Endothelial cell of umbilical vein (primary cell): ENCODE measurements around the gene BCAS3.

Experiments used
- EZH2 ChIP-seq: IDR thresholded peaks from 2 replicates; pipeline ENCODE4 v1.6.1; 2012; ENCODE audit warnings: borderline replicate concordance, low read depth, mild to moderate bottlenecking, moderate library complexity, low read length, inconsistent platforms; ENCODE audit not compliant: severe bottlenecking
- FOS ChIP-seq: IDR thresholded peaks from 2 replicates; pipeline ENCODE4 v1.6.1; 2011; ENCODE audit warnings: mild to moderate bottlenecking, low read length, moderate library complexity, borderline replicate concordance; ENCODE audit not compliant: insufficient read depth
- GATA2 ChIP-seq: IDR thresholded peaks from 2 replicates; pipeline ENCODE4 v1.7.0; 2011; ENCODE audit warnings: low read depth, mild to moderate bottlenecking, moderate library complexity, mixed read lengths, low read length; ENCODE audit not compliant: insufficient read length, insufficient read depth
- JUN ChIP-seq: IDR thresholded peaks from 2 replicates; pipeline ENCODE4 v1.6.1; 2011; ENCODE audit warnings: borderline replicate concordance, low read depth; ENCODE audit not compliant: insufficient read length, insufficient read depth
- MYC ChIP-seq: IDR thresholded peaks from one replicate; pipeline ENCODE4 v1.6.1; 2011; ENCODE audit warnings: mild to moderate bottlenecking, low read depth, low read length
- POLR2A ChIP-seq: IDR thresholded peaks from 2 replicates; pipeline ENCODE4 v1.6.1; 2012; ENCODE audit warnings: low read depth, mild to moderate bottlenecking, control low read depth, low read length
- POLR2AphosphoS5 ChIP-seq: IDR thresholded peaks from 2 replicates; pipeline ENCODE4 v1.6.1; 2012; ENCODE audit warnings: low read depth, mild to moderate bottlenecking, control low read depth, low read length, moderate library complexity; ENCODE audit not compliant: insufficient read depth
- TF ChIP-seq, protein P1 (sequence below): IDR thresholded peaks from 2 replicates; pipeline ENCODE4 v1.6.1; 2011; ENCODE audit not compliant: insufficient read depth, insufficient read length
- TF ChIP-seq, protein P2 (sequence below), 2 donors: IDR thresholded peaks; 1 replicate in 1 of 2; 2 replicates in 1 of 2; pipeline ENCODE4 v1.5.1; 2011; ENCODE audit warnings: low read length in 2 of 2, mild to moderate bottlenecking in 2 of 2, moderate library complexity in 2 of 2, control low read depth in 1 of 2, inconsistent platforms in 1 of 2, low read depth in 1 of 2; ENCODE audit not compliant: insufficient read depth in 1 of 2; ENCODE audit errors: extremely low read depth in 1 of 2

DNA sequence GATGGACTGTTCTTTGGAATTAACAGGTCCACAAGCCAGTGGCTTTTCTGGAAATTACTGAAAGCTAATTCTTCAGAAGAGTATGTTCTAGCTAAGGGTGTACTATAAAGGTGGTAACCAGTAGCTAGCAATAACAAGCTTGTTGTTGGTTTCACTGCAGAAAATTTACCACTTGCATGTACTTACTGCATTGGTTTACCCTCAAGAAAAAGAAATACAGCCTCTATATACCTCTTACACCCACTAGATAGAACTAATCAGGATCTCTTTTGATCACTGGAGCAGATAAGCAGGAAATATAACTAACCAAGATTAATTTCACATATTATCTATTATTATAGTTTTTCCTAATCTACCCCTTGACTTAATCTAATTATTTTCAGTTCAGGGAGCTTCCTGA lies 537.1 kb downstream of the BCAS3 start:
- TF ChIP-seq, protein P1, sequence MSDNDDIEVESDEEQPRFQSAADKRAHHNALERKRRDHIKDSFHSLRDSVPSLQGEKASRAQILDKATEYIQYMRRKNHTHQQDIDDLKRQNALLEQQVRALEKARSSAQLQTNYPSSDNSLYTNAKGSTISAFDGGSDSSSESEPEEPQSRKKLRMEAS, result no peak
- TF ChIP-seq POLR2A (no peak), POLR2AphosphoS5 (no peak), EZH2 (no peak), JUN (no peak), MYC (no peak), FOS (no peak), GATA2 (no peak)
- TF ChIP-seq, protein P2, sequence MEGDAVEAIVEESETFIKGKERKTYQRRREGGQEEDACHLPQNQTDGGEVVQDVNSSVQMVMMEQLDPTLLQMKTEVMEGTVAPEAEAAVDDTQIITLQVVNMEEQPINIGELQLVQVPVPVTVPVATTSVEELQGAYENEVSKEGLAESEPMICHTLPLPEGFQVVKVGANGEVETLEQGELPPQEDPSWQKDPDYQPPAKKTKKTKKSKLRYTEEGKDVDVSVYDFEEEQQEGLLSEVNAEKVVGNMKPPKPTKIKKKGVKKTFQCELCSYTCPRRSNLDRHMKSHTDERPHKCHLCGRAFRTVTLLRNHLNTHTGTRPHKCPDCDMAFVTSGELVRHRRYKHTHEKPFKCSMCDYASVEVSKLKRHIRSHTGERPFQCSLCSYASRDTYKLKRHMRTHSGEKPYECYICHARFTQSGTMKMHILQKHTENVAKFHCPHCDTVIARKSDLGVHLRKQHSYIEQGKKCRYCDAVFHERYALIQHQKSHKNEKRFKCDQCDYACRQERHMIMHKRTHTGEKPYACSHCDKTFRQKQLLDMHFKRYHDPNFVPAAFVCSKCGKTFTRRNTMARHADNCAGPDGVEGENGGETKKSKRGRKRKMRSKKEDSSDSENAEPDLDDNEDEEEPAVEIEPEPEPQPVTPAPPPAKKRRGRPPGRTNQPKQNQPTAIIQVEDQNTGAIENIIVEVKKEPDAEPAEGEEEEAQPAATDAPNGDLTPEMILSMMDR (IDR thresholded peaks at IDR 0.05; ENCODE audit: extremely low read depth in 1 of 2, insufficient read depth in 1 of 2, low read depth in 1 of 2, low read length in 2 of 2), result no peak
